DMS53 treated with DMSO at 0.1 percent for 48 hours (cell line): Measurements from ENCODE around the gene TMEM25.

ENCODE experiments used
- DNase-seq: peaks from one replicate; lab custom pipeline; 2025; ENCODE audit not compliant: unreplicated experiment; lab: John Stamatoyannopoulos, UW

The TMEM25 gene

DNA sequence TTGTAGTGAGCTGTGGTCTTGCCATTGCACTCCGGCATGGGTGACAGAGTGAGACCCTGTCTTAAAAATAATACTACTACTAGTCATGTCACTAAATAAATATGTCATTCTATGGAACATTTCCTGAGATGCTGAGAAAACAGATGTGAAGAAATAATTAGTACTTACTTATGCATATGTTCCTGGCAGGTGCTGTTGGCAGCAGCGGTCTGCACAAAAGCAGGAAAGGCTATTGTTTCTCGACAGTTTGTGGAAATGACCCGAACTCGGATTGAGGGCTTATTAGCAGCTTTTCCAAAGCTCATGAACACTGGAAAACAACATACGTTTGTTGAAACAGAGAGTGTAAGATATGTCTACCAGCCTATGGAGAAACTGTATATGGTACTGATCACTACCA, 50.1 kb downstream of the TMEM25 start:
- DNase-seq: no peak
